HEK293 (cell line): ENCODE data around the gene MRPS5.

Source experiments
- CTCF ChIA-PET: fragments of 350-600 bp; formaldehyde crosslinking; extraction: SDS; loops from one replicate; lab custom pipeline; 2021; ENCODE audit warnings: antibody characterized with exemption; lab: Yijun Ruan, JAX
- POLR2A ChIA-PET: fragments of 300-600 bp; formaldehyde crosslinking; extraction: SDS; loops from one replicate; lab custom pipeline; 2020; ENCODE audit warnings: antibody characterized with exemption, inconsistent platforms; lab: Yijun Ruan, JAX
- H3K27ac ChIP-seq: fragments of 200-500 bp; sonication (Bioruptor generic); 2 replicates; pipeline ENCODE4 v1.5.1; 2014; ENCODE audit warnings: low read depth, low read length, control low read depth, inconsistent platforms; ENCODE audit errors: extremely low read depth
- H3K36me3 ChIP-seq, 2 experiments: fragments of 200-500 bp in 1 of 2; sonication (Bioruptor generic) in 1 of 2; 1 replicate in 1 of 2; 2 replicates in 1 of 2; pipeline ENCODE4 v1.5.1; 2014 to 2017; ENCODE audit warnings: inconsistent platforms in 2 of 2, low read length in 2 of 2; ENCODE audit not compliant: control insufficient read depth in 2 of 2, insufficient read depth in 1 of 2
- H3K4me1 ChIP-seq: fragments of 200-500 bp; sonication (Bioruptor generic); 2 replicates; pipeline ENCODE4 v1.5.1; 2014; ENCODE audit warnings: mild to moderate bottlenecking, low read length, inconsistent platforms; ENCODE audit not compliant: control insufficient read depth, insufficient read depth
- H3K4me3 ChIP-seq: 2 replicates; pipeline ENCODE4 v1.5.1; 2011; ENCODE audit warnings: low read depth, mild to moderate bottlenecking, control low read depth, low read length, moderate library complexity
- H3K9me3 ChIP-seq: fragments of 200-500 bp; sonication (Bioruptor generic); 2 replicates; pipeline ENCODE4 v1.5.1; 2014; ENCODE audit warnings: low read depth, low read length, inconsistent platforms; ENCODE audit not compliant: control insufficient read depth, insufficient read depth
- EGR2 ChIP-seq: fragments of 450-650 bp; formaldehyde crosslinking; IDR thresholded peaks from 2 replicates; pipeline ENCODE4 v1.5.1; 2016; ENCODE audit warnings: low read depth, missing biosample characterization, missing genetic modification characterization
- HOXD13 ChIP-seq: sonication (generic); formaldehyde crosslinking; IDR thresholded peaks from 2 replicates; pipeline ENCODE4 v1.8.0; 2022; ENCODE audit warnings: missing genetic modification reagents, borderline replicate concordance
- SP3 ChIP-seq: fragments of 450-650 bp; formaldehyde crosslinking; IDR thresholded peaks from 2 replicates; pipeline ENCODE4 v1.5.1; 2016; ENCODE audit warnings: missing biosample characterization, missing genetic modification characterization
- ZFP37 ChIP-seq: fragments of 450-650 bp; formaldehyde crosslinking; IDR thresholded peaks from 2 replicates; pipeline ENCODE4 v1.5.1; 2016; ENCODE audit warnings: missing biosample characterization, missing genetic modification characterization
- ZIC2 ChIP-seq: fragments of 450-650 bp; formaldehyde crosslinking; IDR thresholded peaks from 2 replicates; pipeline ENCODE4 v1.5.1; 2016; ENCODE audit warnings: missing biosample characterization, missing genetic modification characterization
- ZNF16 ChIP-seq: fragments of 450-650 bp; formaldehyde crosslinking; IDR thresholded peaks from 2 replicates; pipeline ENCODE4 v1.5.1; 2016; ENCODE audit warnings: low read depth, missing biosample characterization, missing genetic modification characterization
- ZNF302 ChIP-seq: fragments of 450-650 bp; formaldehyde crosslinking; IDR thresholded peaks from 2 replicates; pipeline ENCODE4 v1.5.1; 2016; ENCODE audit warnings: missing biosample characterization, missing genetic modification characterization, low read depth
- ZNF311 ChIP-seq: fragments of 450-650 bp; formaldehyde crosslinking; IDR thresholded peaks from 2 replicates; pipeline ENCODE4 v1.5.1; 2017; ENCODE audit warnings: missing biosample characterization, missing genetic modification characterization, borderline replicate concordance
- ZNF426 ChIP-seq: fragments of 450-650 bp; formaldehyde crosslinking; IDR thresholded peaks from 2 replicates; pipeline ENCODE4 v1.5.1; 2017; ENCODE audit warnings: missing biosample characterization, missing genetic modification characterization, mild to moderate bottlenecking, inconsistent platforms, moderate library complexity
- ZNF433 ChIP-seq: fragments of 450-650 bp; formaldehyde crosslinking; IDR thresholded peaks from 2 replicates; pipeline ENCODE4 v1.5.1; 2016; ENCODE audit warnings: missing biosample characterization, missing genetic modification characterization, low read depth
- ZNF501 ChIP-seq: fragments of 450-650 bp; formaldehyde crosslinking; IDR thresholded peaks from 2 replicates; pipeline ENCODE4 v1.5.1; 2016; ENCODE audit warnings: missing biosample characterization, missing genetic modification characterization
- ZNF510 ChIP-seq: fragments of 450-650 bp; formaldehyde crosslinking; IDR thresholded peaks from 2 replicates; pipeline ENCODE4 v1.5.1; 2018; ENCODE audit warnings: mild to moderate bottlenecking, missing genetic modification characterization, missing biosample characterization; ENCODE audit not compliant: insufficient replicate concordance
- ZNF571 ChIP-seq: fragments of 450-650 bp; formaldehyde crosslinking; IDR thresholded peaks from 2 replicates; pipeline ENCODE4 v1.5.0; 2017; ENCODE audit warnings: missing biosample characterization, missing genetic modification characterization
- ZNF623 ChIP-seq: fragments of 450-650 bp; formaldehyde crosslinking; IDR thresholded peaks from 2 replicates; pipeline ENCODE4 v1.5.1; 2016; ENCODE audit warnings: missing biosample characterization, missing genetic modification characterization
- ZNF837 ChIP-seq: fragments of 450-650 bp; formaldehyde crosslinking; IDR thresholded peaks from 2 replicates; pipeline ENCODE4 v1.5.1; 2016; ENCODE audit warnings: missing biosample characterization, missing genetic modification characterization
- ZSCAN16 ChIP-seq: fragments of 450-650 bp; formaldehyde crosslinking; IDR thresholded peaks from 2 replicates; pipeline ENCODE4 v1.5.1; 2016; ENCODE audit warnings: missing biosample characterization, missing genetic modification characterization
- ZXDB ChIP-seq: fragments of 450-650 bp; formaldehyde crosslinking; IDR thresholded peaks from 2 replicates; pipeline ENCODE4 v1.5.1; 2016; ENCODE audit warnings: missing biosample characterization, missing genetic modification characterization
- TF ChIP-seq, protein P1 (sequence below): fragments of 450-650 bp; formaldehyde crosslinking; IDR thresholded peaks from 2 replicates; pipeline ENCODE4 v1.5.1; 2016; ENCODE audit warnings: missing biosample characterization, missing genetic modification characterization
- TF ChIP-seq, protein P2 (sequence below): fragments of 450-650 bp; formaldehyde crosslinking; IDR thresholded peaks from 2 replicates; pipeline ENCODE4 v1.5.1; 2016; ENCODE audit warnings: missing biosample characterization, missing genetic modification characterization
- TF ChIP-seq, protein P3 (sequence below): fragments of 450-650 bp; formaldehyde crosslinking; IDR thresholded peaks from 2 replicates; pipeline ENCODE4 v1.5.1; 2017; ENCODE audit warnings: missing biosample characterization, missing genetic modification characterization
- TF ChIP-seq, protein P4 (sequence below): sonication (generic); formaldehyde crosslinking; IDR thresholded peaks from 2 replicates; pipeline ENCODE4 v1.8.1; 2022; ENCODE audit warnings: mild to moderate bottlenecking, moderate library complexity, missing genetic modification reagents
- TF ChIP-seq, protein P5 (sequence below): fragments of 450-650 bp; formaldehyde crosslinking; IDR thresholded peaks from 2 replicates; pipeline ENCODE4 v1.5.1; 2016; ENCODE audit warnings: missing biosample characterization, missing genetic modification characterization

Gene MRPS5

DNA sequence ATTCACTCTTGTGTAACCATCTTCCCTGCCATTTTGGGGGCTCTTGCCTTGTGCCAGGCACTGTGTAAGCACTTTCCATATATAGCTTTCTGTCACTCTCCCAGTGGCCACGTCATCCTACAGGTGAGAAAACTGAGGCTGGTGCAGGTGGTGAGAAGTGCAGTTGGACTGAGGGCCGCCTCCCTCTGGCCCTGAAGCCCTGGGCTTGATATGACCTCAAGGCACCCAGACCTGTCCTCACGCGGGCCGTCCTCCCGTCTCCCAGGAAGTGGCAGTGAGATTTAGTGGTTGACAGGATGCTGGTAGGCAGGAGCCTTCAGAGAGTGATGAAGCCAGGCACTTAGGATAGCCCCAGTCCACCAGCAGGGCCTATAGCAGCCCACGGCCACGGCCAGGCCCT lies 65.6 kb downstream of the MRPS5 start:
- H3K4me3 ChIP-seq, result no peak overlapping the region
- CTCF ChIA-PET, result interaction anchor here (0.5 kb wide), 1 partner anchor 13 kb away, joined by 4 read pairs; no protein-coding TSS in a partner anchor
- H3K9me3 ChIP-seq, result no peaks in the 10 kb centered on the region
- no peaks in the 10 kb centered on the region for H3K36me3 ChIP-seq
- H3K4me1 ChIP-seq, result no peaks in the 10 kb centered on the region
- no peak for TF ChIP-seq ZNF837
- TF ChIP-seq, protein P1, sequence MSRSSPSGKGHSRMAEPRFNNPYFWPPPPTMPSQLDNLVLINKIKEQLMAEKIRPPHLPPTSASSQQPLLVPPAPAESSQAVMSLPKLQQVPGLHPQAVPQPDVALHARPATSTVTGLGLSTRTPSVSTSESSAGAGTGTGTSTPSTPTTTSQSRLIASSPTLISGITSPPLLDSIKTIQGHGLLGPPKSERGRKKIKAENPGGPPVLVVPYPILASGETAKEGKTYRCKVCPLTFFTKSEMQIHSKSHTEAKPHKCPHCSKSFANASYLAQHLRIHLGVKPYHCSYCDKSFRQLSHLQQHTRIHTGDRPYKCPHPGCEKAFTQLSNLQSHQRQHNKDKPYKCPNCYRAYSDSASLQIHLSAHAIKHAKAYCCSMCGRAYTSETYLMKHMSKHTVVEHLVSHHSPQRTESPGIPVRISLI (tag by site-specific recombination), result no peak
- TF ChIP-seq ZNF426, result no peak
- TF ChIP-seq, protein P2, sequence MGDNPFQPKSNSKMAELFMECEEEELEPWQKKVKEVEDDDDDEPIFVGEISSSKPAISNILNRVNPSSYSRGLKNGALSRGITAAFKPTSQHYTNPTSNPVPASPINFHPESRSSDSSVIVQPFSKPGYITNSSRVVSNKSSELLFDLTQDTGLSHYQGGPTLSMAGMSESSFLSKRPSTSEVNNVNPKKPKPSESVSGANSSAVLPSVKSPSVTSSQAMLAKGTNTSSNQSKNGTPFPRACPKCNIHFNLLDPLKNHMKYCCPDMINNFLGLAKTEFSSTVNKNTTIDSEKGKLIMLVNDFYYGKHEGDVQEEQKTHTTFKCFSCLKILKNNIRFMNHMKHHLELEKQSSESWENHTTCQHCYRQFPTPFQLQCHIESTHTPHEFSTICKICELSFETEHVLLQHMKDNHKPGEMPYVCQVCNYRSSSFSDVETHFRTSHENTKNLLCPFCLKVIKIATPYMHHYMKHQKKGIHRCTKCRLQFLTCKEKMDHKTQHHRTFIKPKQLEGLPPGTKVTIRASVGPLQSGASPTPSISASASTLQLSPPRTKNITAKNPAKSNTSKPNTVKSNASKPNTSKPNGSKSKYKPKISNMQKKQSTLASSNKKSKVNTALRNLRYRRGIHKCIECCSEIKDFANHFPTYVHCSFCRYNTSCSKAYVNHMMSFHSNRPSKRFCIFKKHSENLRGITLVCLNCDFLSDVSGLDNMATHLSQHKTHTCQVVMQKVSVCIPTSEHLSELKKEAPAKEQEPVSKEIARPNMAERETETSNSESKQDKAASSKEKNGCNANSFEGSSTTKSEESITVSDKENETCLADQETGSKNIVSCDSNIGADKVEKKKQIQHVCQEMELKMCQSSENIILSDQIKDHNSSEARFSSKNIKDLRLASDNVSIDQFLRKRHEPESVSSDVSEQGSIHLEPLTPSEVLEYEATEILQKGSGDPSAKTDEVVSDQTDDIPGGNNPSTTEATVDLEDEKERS (tag by site-specific recombination), result no peak
- TF ChIP-seq, protein P3, sequence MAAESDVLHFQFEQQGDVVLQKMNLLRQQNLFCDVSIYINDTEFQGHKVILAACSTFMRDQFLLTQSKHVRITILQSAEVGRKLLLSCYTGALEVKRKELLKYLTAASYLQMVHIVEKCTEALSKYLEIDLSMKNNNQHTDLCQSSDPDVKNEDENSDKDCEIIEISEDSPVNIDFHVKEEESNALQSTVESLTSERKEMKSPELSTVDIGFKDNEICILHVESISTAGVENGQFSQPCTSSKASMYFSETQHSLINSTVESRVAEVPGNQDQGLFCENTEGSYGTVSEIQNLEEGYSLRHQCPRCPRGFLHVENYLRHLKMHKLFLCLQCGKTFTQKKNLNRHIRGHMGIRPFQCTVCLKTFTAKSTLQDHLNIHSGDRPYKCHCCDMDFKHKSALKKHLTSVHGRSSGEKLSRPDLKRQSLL (tag by site-specific recombination), result no peak
- TF ChIP-seq HOXD13 (CRISPR knock-in tag), result no peak
- TF ChIP-seq ZIC2 (tag by site-specific recombination), result no peak
- no peak for TF ChIP-seq ZSCAN16 (tag by site-specific recombination)
- no peak for TF ChIP-seq ZNF302
- no peak for TF ChIP-seq EGR2
- TF ChIP-seq SP3, result no peak
- no peak for TF ChIP-seq ZNF571 (tag by site-specific recombination)
- TF ChIP-seq ZNF16 (tag by site-specific recombination), result no peak
- TF ChIP-seq ZNF623, result no peak
- no peak overlapping the region for H3K27ac ChIP-seq
- POLR2A ChIA-PET, result no interaction called here

DNA sequence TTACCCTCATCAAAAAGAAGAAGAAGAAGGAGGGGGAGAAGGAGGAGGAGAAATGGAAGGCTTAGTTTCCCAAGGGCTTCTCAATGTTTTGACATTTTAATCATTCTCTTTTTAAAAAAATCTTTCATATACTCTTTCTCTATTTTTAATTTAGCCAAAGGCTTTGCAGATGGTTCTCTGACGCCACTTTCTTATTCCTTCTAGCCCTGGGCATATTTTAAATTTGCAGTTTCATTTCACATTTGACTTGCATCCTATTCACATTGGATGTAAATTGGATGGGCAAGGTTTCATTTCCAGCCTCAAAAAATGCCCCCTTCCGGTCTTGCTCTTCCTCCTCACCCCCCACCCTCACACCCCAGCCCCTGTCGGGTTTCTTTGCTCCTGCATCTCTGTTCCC lies 66.3 kb downstream of the MRPS5 start:
- Histone ChIP-seq H3K27ac (no peak overlapping the region), H3K9me3 (no peaks in the 10 kb centered on the region), H3K36me3 (no peaks in the 10 kb centered on the region), H3K4me3 (no peak overlapping the region), H3K4me1 (no peaks in the 10 kb centered on the region)
- no peak for TF ChIP-seq ZFP37 (tag by site-specific recombination)
- no peak for TF ChIP-seq ZNF426
- no peak for TF ChIP-seq ZNF501 (tag by site-specific recombination)
- TF ChIP-seq, protein P4, sequence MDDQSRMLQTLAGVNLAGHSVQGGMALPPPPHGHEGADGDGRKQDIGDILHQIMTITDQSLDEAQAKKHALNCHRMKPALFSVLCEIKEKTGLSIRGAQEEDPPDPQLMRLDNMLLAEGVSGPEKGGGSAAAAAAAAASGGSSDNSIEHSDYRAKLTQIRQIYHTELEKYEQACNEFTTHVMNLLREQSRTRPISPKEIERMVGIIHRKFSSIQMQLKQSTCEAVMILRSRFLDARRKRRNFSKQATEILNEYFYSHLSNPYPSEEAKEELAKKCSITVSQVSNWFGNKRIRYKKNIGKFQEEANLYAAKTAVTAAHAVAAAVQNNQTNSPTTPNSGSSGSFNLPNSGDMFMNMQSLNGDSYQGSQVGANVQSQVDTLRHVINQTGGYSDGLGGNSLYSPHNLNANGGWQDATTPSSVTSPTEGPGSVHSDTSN (CRISPR knock-in tag), result no peak
- TF ChIP-seq ZNF837, result no peak
- no peak for TF ChIP-seq ZNF311
- TF ChIP-seq, protein P1 (tag by site-specific recombination), result no peak
- TF ChIP-seq, protein P5, sequence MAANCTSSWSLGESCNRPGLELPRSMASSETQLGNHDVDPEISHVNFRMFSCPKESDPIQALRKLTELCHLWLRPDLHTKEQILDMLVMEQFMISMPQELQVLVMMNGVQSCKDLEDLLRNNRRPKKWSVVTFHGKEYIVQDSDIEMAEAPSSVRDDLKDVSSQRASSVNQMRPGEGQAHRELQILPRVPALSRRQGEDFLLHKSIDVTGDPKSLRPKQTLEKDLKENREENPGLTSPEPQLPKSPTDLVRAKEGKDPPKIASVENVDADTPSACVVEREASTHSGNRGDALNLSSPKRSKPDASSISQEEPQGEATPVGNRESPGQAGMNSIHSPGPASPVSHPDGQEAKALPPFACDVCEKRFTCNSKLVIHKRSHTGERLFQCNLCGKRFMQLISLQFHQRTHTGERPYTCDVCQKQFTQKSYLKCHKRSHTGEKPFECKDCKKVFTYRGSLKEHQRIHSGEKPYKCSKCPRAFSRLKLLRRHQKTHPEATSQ (tag by site-specific recombination), result no peak
- no peak for TF ChIP-seq ZNF510 (tag by site-specific recombination)
- no peak for TF ChIP-seq ZNF433 (tag by site-specific recombination)
- TF ChIP-seq, protein P2 (tag by site-specific recombination), result no peak
- TF ChIP-seq ZXDB (tag by site-specific recombination), result no peak
- CTCF ChIA-PET, result no interaction called here
- POLR2A ChIA-PET, result no interaction called here
